Testis (tissue), 2 donors: ENCODE data around the gene OTOG.

ENCODE experiments used
- POLR2A ChIP-seq: fragments of 450-650 bp; IDR thresholded peaks from one replicate; pipeline ENCODE4 v1.6.1; 2017; ENCODE audit warnings: antibody characterized with exemption, mild to moderate bottlenecking, moderate library complexity
- TF ChIP-seq, protein P1 (sequence below), 3 experiments: fragments of 450-650 bp in 2 of 3; fragments of 200-600 bp in 1 of 3; sonication (generic) in 1 of 3; IDR thresholded peaks; one replicate each; pipeline ENCODE4 v1.5.1; 2016 to 2019; ENCODE audit warnings: antibody characterized with exemption in 3 of 3, mild to moderate bottlenecking in 2 of 3, moderate library complexity in 1 of 3

- TF ChIP-seq POLR2A: no peak
- TF ChIP-seq, protein P1, sequence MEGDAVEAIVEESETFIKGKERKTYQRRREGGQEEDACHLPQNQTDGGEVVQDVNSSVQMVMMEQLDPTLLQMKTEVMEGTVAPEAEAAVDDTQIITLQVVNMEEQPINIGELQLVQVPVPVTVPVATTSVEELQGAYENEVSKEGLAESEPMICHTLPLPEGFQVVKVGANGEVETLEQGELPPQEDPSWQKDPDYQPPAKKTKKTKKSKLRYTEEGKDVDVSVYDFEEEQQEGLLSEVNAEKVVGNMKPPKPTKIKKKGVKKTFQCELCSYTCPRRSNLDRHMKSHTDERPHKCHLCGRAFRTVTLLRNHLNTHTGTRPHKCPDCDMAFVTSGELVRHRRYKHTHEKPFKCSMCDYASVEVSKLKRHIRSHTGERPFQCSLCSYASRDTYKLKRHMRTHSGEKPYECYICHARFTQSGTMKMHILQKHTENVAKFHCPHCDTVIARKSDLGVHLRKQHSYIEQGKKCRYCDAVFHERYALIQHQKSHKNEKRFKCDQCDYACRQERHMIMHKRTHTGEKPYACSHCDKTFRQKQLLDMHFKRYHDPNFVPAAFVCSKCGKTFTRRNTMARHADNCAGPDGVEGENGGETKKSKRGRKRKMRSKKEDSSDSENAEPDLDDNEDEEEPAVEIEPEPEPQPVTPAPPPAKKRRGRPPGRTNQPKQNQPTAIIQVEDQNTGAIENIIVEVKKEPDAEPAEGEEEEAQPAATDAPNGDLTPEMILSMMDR (IDR thresholded peaks at IDR 0.05): no peak
Observed at GRCh38 chr11:17521106-17521900, 25.8 kb upstream of the OTOG start.
